Measurements from ENCODE around the gene VWDE.

DNA sequence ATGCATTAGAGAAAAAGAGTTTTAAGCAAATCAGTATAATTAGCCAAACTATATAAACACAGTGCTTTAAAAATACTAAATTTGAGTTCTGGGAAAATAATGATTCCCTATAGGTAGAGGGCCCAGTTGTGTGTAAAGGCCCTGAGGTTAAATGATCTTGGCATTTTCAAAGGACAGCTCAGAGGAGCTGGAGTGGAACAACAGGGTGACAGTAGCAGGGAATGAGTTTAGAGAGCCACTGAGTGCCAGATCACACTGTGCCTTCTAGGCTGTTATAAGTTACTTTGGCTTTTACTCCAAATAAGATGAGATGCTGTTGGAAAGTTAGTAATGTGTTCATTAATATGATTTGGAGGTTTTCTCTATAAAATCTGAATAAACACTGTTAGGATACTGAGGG, 34.6 kb downstream of the VWDE start:
- TF ChIP-seq, protein P1, sequence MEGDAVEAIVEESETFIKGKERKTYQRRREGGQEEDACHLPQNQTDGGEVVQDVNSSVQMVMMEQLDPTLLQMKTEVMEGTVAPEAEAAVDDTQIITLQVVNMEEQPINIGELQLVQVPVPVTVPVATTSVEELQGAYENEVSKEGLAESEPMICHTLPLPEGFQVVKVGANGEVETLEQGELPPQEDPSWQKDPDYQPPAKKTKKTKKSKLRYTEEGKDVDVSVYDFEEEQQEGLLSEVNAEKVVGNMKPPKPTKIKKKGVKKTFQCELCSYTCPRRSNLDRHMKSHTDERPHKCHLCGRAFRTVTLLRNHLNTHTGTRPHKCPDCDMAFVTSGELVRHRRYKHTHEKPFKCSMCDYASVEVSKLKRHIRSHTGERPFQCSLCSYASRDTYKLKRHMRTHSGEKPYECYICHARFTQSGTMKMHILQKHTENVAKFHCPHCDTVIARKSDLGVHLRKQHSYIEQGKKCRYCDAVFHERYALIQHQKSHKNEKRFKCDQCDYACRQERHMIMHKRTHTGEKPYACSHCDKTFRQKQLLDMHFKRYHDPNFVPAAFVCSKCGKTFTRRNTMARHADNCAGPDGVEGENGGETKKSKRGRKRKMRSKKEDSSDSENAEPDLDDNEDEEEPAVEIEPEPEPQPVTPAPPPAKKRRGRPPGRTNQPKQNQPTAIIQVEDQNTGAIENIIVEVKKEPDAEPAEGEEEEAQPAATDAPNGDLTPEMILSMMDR (IDR thresholded peaks at IDR 0.05): no peak
- TF ChIP-seq POLR2A (IDR thresholded peaks at IDR 0.05): no peak
- no peak for TF ChIP-seq POLR2AphosphoS5 (IDR thresholded peaks at IDR 0.05)

Measured in stomach (tissue), 4 donors.